HG03442 (cell line): ENCODE data around the gene PLA2G4E.

ENCODE experiments used
- ATAC-seq: cut with Tn5 transposase; IDR thresholded peaks from one replicate; pipeline ENCODE4 v1.9.1; 2021; ENCODE audit warnings: mild to moderate bottlenecking, moderate library complexity; ENCODE audit not compliant: unreplicated experiment

The PLA2G4E gene

DNA sequence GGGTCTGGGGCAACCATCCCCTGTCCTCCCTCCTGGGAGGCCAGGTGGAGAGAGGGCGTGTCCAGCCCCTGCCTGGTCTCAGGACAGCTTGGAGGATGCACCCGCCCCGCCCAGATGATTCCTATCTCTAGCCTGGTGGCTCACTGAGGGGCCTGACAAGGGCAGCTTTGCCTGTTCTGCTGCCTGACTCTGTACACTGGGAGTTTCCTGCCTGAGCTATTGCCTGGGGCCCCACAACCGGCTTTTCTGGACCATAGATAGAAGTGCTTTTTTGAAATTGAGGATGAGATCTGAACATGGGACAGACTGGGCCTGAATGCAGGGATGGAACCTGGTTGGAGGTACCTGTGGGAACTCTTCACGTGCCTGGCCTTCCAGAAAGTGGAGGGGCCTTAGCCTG, 751 bp upstream of the PLA2G4E start:
- ATAC-seq: no peak

DNA sequence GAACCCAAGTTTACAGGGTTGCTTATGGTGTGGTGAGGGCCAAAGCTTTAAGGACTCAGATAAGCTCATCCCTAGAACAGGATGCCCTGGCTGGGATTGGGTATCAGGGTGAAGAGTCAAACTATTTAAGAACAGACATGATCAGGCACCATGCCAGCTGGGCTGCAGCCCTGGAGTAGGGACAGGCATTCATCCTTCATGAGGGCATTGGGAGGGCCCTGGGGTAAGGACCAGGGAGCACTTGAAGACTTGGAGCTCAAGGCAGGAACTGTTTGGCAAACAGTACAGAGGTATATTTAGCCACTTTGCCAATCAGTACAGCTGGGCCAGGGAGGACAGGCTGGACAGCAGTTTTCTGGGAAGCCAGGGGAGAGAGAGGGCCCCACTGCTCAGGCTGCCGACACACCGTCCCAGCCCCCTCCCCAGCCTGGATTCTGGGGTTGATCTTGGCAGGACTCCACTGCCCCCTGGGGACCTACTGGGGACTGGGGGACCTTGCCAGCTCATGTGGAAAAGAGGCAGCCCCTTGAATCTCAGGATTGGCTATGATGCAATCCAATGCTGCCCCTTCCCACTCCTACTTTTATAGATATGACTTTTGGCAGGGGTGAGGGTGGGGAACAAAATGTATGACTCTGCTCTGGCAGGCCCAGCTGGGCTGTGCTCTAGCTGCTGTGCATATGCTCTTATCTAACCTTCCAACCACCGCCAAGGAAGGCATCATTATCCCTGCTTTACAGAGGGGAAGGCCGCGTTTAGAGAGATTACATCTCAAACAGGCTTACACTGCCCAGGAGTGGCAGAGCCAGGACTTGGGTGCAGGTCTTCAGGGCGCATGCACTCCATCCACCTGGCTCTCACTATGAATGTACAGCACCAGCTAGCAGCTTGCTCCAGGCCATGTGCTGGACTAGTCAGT, 2.3 kb downstream of the PLA2G4E start:
- no peak for ATAC-seq

DNA sequence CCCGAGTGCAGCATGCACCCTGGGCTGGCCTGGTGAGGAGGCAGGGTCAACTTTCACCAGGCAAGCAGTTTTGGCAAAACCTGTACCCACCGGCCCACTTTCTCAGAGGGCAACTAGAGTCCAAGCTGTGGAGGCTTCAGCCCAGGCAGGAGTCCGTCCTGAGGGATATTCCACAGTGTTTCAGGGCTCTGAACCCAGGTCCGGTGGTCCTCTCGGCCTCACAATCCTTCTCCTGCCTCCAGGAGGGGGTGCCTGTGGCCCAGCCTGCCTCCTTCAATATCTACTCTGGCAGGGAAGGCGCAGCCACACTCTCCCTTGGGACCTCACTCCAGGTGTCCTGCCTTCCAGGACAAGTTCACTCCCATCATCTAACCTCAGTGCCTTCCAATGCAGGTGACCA, 3.9 kb downstream of the PLA2G4E start:
- ATAC-seq: no peak

DNA sequence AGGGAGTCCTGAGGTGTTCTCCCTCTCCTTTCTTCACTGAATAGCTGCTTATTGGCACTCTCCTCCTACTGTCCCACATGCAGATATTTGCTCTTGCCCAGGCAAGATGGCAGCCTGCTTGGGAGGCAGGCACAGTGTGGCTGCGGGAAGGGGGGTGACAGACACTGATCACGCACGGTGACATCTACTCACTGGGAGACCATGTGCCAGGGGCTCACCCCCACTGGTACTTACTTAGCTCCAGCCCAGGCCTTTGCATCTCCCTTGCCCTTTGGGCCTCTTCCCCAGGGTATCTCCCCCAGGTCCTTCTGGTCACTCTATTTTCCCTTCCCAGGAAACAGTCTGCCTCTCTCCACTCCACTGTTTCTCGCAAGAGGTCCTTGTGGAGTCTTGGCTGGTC, 6.4 kb downstream of the PLA2G4E start:
- ATAC-seq: no peak

DNA sequence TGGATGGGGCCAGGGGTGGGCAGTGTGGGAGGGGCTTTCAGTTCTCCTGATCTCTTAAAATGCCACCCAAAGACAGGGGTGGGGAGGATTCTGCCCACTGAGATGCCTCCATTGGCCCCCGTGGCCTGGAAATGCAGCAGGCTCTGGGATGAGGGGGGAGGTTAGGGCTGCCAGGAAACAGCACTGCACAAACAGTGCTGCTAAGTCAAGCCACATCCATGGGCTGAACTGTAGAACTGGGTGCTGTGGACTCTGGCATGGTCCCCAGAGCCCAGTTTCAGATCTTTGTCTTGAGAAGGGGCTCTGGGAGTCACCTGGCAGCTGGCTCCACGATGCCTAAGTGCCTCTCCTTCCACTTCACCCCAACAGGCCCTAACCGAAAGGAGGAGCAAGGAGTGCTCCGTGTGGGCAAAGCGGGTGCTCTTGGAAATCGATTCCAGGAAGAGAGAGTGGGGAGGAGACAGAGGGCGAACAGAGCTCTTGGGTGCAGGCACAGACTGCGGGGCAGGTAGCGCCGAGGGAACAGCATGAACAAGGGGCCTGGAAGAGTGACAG, 7.8 kb downstream of the PLA2G4E start:
- no peak for ATAC-seq

DNA sequence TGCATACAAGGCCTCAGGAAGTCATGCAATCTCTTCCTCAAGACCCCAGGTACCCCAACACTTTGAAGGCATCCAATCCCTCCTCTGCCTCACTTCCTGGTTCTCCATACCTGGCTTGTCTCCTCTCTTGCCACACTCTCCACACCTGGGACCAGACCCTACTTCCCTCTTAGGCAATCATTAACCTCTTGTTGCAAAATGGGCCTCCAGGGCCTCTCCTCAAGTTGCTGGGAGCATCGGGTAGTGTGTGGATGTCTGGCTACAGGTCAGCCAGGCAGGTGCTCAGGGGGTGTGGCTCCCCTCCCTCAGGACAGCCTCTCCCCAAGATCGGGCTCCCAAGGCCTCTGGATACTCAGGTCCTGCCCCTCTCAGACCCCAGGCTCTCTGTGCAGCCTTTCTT, 8.6 kb downstream of the PLA2G4E start:
- no peak for ATAC-seq

DNA sequence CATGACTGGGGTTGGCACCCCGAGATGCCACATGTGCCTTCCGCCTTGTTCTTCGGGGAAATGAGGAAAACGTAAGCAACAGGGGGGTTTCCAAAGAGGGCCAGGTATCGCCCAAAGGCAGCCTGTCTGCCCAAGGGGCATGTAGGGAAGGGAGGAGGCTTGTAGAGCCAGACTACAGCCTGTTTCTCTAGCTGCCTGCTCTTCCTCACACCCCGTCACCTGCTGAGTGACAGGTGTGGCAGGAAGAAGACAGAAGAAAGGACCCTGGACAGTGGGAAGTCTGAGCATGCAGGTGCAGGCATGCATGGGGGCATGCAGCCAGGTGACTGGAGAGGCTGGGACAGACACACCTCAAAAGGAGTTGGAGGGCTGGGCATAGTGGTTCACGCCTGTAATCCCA, 9.8 kb downstream of the PLA2G4E start:
- ATAC-seq: no peak

DNA sequence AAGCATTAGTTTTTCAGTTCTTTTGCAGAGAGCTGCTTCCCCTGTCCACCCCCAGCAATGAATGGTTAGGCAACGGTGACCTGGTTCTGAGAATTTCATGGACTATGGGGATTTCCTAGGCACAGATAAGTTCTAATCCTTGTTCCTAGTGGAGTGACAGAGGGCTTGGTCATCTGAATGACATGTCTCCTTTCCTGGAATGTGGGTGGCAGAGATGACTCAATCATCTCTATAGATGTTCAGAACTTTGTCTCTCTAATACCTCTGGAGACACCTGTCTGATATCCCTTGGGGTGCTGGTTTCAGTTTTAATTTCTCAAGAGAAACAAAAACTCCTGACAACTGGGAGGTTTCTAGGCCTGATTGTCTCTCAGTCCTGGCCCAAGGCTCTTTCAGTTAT, 10.4 kb downstream of the PLA2G4E start:
- no peak for ATAC-seq

DNA sequence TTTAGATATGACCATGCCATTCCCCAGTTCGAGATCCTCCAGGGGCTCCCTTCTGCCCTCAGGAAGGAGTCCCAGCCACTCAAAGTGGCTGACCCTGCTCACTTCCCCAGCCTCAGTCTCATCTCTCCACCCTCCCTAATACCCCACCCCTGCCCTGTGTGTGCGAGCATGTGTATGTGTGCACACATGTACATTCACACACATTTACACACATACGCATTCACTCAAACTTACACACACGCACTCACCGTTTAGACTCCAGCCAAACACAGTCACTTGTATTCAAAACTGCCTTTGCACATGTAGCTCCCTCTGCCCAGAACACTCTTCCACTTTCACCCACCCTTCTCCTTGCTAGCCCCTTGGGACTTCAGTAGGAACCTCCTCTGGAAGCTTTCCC, 11.4 kb downstream of the PLA2G4E start:
- ATAC-seq: no peak

DNA sequence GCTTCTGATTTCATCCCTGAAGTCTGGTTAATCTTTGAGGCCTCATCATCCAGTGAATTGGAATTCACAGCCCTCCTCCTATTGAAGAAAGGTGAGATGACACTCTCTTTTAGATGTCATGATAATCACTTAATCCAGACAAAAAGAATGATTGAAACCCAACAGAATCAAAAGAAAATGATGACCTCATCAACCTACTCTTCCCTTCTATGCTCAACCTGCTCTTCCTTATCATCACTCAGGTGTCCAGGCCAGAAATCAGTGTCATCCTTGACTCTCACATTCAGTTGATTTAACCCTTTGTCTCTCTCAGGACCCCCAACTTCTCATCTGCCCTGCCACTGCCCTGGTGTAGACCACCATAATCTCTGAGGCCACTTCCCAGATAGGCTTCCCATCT, 11.8 kb downstream of the PLA2G4E start:
- no peak for ATAC-seq

DNA sequence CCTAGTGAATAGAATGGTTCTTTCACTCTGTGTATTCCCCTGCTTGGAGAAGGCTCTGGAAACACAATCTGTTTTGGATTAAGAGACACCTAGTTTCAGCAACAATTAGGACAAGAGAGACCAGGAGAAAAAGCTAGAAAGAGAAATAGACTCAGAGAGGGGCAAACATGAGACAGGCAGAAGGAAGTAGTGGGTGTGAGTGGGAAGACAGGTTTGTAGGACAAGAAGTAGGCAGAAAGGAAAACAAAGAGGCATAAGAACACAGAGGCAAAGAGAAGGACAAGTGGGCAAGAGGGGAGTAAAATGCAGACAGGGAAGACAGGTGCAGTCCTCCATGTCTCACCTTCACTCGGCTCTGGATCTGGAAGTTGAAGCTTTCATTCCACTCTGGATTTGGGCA, 13.5 kb downstream of the PLA2G4E start:
- no peak for ATAC-seq

DNA sequence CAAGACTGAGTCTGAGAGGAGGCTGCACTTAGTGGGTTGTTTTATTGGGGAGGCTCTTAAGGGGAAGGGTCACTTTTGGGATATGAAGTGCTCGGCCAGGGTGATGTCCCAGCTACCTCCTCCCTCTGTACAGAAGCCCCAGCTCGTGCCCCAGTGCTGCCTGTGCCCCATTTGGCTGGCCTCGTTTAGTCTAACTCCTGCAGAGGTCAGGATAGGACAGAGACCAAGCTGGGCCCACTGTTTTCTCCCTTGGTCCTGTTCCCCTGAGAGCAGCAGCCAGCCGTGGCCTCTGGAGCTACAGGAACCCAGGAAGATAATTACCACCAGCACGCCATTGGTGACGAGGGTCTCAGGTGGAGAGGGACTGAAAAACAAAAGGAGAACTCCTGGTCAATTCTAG, 18.5 kb downstream of the PLA2G4E start:
- ATAC-seq: no peak

DNA sequence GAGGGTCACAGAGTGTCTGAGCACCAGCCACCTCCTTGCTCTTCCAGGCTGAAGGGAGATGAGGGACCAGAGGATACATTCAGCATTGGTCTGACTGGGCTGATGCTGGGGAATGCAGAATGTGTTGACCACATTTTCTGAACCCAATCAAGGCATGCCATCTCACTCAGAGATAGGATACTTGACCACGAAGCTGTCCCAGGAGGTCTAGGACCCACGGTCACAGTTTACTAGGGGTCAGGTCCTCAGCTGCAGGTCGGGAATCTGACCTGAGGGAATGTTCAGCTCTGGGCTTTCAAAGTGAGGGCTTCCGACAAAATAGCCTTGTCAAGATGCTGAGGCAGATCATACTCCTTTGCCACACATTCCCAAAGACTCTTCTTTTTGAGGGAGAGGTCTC, 19.6 kb downstream of the PLA2G4E start:
- ATAC-seq: no peak

DNA sequence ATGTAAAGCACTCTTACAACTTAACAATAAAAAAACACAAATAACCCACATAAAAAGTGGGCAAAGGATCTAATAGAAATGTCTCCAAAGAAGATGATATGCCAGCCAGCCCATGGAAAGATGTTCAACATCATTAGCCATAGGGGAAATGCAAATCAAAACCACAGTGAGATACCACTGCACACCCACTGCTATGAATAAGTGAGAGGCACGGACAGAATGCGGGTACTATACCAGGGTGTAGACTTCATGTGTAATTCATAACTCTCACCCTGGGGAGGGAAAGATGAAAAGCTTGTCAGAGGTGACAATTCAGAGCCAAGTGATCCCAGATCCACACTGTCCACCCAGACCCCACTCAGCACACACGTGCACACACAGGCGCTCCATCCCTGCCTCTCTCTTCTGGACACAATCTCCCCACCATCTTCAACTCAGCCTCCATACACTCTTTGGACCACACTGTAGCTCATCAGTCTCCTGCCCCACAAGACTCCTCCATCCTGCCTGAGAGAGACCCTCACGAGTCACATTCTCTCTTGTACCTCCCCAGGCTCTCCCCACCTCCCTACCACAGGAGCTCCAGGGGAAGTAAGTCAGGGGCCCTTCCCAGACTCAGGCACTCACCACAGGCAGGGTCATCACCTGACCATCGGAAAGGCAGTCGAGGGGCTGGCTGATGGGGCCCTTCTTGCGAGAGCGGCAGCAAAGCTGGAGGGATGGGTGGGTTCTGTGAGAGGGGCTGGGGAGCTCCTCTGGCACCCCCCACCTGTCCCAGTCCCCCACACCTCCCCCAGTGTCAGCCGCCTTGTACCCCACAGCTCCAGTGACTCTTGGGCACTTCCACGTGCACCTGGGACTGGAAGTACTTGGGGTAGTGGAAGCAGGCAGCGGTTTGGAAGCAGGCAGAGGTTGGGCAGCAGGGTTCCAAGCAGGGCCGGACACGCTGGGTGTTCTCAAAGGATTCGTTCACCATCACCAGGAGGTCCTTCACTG, 21.3 kb downstream of the PLA2G4E start:
- ATAC-seq: no peak

DNA sequence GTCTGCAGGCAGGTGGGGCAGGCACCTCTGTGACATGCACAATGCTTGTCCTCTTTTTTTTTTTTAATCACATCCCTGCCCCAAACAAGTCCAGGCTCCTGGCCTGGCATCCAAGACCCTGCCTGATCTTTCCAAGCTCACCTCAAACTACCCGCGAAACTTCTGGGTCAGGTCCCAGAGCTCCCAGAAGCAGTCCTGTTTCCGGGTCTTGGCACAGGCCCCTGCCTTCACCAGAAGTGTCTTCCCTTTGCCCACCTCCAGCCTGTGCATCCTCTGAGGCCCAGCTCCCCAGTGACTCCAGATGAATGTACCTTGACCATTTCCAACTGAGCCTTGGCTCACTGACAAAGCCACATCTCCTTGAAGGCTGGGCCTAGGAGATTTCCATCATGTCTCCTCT, 23.0 kb downstream of the PLA2G4E start:
- ATAC-seq: no peak

DNA sequence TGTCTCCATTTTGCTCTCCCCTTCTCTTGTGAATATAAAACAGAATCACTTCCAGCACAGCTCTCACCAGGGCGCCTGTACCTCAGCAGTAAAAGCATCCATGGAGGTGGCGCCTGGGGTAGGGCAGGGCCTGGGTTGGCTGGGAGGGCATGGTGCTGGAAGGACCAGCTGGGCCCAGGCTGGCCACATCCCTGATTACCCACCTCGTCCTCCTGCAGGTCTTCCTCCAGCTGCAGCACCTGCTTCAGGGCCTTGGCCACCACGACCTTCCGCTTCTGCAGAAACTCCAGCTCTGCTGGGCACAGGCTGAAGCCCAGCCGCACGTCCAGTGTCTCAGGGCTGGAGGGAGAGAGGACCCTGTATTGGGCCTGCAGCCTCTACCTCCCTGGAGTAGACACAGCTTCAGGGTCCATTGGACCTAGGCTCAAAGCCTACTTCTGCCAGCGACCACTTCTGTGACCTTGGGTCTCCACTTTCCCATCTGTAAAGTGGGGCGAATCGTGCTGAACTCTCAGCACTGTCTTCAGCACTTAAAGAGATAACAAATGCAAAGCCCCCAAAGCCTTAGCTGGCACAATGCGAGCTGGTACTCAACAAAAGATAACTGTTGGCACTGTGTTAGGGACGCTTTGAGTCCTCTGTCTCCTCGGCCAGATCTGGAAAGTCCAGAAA, 23.8 kb downstream of the PLA2G4E start:
- no peak for ATAC-seq

DNA sequence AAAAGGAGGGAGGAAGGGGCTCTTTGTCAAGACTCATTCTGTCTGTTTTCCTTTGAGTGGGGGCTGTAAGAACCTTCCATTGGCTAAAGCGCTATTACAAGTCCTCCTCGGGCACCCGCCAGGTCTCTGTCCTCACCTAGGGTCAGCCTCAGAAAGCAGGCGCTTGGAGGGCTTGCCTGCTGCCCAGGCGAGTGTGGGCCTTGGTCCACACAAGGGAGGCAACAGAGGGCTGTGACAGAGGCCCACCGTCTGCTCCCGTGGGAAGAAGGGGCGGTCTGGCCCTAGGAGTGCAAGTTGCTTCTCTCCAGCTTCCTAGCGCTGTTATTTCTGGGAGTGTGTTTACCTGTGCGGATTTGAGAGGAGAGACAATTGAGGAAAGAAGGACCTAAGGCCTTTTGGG, 24.5 kb downstream of the PLA2G4E start:
- ATAC-seq: no peak

DNA sequence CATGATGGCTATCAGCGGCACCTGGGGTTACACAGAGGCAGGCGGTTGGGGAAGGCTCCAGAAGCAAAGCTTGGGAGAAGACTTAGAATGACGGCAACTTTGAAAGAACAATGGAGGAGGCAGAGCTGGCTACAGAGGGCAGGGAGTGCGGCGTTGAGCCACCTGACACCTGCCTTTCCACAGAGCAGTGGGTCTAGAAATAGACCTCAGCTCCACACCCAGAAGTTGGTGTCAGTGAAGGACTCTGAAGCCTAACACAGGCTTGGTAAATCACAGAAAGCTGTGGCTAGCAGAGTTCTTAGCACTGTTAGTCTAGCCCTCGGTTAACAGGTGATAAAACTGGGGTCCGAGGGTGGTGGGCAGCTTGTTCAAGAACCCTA, 25.4 kb downstream of the PLA2G4E start:
- ATAC-seq: no peak

DNA sequence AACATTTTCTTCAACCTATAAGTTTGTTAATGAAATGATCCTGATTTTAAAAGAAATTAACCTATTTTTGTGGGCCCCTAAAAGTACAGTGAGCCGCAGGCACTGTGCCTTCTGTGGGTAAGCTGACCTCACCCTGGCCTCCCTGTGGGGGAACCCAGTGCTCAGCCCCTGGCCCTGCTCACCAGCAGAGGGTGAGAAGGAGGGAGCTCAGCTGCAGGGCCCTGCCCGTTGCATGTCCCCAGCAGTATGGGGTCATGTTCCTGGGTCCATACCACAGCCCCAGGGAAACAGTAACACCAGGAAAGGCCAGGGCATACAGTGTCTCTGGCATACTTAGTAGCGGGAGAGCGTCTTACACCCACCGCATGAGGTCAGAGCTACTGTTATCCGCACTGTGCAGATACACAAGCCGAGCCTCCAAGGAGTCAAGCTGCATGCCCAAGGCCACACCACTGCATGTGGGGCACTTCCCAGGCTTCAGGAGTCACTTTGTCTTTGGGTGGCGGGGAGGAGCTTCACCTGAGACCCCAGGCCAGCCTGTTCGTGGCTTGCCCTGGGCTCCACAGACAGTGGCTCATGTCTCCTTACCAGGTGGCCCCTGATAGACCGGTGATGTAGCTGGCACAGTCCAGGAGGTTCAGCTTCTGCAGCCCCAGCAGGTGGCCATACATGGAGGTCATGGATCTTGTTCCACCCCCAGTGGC, 25.9 kb downstream of the PLA2G4E start:
- ATAC-seq: no peak

DNA sequence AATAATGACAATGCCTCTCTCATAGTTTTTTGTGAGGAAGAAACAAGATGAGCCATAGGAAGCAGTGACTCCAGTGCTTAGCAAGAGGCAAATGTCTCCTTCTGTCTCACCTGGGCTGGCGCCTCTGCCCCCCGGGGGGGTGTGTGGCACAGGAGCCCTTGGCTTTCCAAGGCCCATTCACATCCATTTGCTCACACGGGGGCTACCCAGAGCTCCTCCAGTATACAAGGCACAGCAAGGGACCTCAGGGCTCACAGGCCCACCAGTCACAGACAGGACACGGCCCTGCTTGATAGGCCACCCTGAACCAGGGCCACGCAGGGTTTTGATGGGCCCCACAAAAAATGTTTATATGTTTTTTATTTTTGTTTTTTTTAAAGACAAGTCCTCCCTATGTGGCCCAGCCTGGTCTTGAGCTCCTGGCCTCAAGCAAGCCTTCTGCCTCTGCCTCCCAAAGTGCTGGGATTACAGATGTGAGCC, 26.6 kb downstream of the PLA2G4E start:
- no peak for ATAC-seq
